ENCODE results near the gene HLA-DPB1. TPM values are rescaled to one million over a fixed set of nuclear protein-coding genes. Genes with fewer than 3 reads are reported as not detected.

The HLA-DPB1 gene
- total RNA-seq, 1 donor: 8.7 TPM

DNA sequence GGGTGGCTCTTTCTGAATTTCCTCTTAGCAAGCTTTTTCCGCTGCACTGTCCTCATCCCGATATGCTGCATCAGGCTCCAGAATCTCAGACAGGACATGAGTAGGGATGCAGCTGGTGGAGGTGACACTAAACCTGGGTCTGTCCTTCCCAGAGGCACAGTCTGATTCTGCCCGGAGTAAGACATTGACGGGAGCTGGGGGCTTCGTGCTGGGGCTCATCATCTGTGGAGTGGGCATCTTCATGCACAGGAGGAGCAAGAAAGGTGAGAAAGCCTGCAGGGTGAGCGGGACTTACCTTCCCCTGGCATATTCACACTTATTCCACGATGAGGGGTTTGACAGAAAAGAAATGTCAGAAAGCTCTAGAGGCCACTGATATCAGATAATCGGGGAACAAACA lies 9.8 kb downstream of the HLA-DPB1 start:
- Histone ChIP-seq H2AFZ (ENCODE audit: low read length) (no peak overlapping the region), H3K4me2 (ENCODE audit: insufficient read depth, low read length) (no peak overlapping the region), H3K79me2 (ENCODE audit: insufficient read depth, low read length) (no peaks in the 10 kb centered on the region), H3K27me3 (ENCODE audit: insufficient read depth, low read length) (peaks cover 8% of the 10 kb centered on the region), H3K9me3 (ENCODE audit: low read depth, low read length) (no peaks in the 10 kb centered on the region), H3K4me3 (ENCODE audit: insufficient read depth, low read length) (no peak overlapping the region), H4K20me1 (ENCODE audit: insufficient read depth, low read length) (no peaks in the 10 kb centered on the region), H3K4me1 (ENCODE audit: insufficient read depth, low read length) (no peaks in the 10 kb centered on the region), H3K27ac (ENCODE audit: low read depth, low read length) (no peak overlapping the region), H3K36me3 (ENCODE audit: insufficient read depth, low read length) (no peaks in the 10 kb centered on the region)
- TF ChIP-seq, protein P1, sequence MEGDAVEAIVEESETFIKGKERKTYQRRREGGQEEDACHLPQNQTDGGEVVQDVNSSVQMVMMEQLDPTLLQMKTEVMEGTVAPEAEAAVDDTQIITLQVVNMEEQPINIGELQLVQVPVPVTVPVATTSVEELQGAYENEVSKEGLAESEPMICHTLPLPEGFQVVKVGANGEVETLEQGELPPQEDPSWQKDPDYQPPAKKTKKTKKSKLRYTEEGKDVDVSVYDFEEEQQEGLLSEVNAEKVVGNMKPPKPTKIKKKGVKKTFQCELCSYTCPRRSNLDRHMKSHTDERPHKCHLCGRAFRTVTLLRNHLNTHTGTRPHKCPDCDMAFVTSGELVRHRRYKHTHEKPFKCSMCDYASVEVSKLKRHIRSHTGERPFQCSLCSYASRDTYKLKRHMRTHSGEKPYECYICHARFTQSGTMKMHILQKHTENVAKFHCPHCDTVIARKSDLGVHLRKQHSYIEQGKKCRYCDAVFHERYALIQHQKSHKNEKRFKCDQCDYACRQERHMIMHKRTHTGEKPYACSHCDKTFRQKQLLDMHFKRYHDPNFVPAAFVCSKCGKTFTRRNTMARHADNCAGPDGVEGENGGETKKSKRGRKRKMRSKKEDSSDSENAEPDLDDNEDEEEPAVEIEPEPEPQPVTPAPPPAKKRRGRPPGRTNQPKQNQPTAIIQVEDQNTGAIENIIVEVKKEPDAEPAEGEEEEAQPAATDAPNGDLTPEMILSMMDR (IDR thresholded peaks at IDR 0.05; ENCODE audit: extremely low read depth, low read depth, low read length): no peak
- no peak for DNase-seq (ENCODE audit: insufficient read length, low spot score, missing footprints)

DNA sequence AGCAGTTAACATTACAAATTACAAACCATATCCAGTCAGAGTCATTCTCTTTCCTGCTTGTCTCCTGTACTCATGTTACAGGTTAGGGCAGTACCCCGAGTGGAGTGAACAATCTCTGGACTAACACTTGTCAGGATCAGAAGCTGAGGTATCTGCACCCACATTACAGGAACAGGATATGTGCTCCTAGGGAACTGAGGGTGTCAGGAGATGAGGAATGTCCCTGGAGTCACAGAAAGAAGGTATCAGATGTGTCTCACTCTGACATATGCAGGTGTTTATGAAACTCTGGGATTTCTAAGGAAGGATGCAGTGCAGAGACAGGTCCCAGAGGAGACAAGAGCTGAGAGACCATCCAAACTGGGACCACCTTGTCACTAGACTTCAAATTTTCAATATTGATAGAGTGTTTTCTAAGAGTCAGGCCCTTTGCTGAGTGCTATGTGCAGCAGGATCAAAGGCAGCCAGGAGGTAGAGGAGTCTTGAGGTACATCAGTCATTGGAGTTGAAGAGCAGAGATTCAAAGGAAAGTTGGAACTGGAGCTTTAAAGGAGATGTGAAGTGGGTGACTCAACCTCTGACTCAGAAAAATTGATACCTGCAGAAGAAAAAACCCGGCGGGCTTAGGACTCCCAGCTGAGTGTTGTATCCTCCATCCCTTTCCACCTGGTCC lies 12.6 kb downstream of the HLA-DPB1 start:
- Histone ChIP-seq H2AFZ (ENCODE audit: low read length) (no peak overlapping the region), H3K79me2 (ENCODE audit: insufficient read depth, low read length) (no peaks in the 10 kb centered on the region), H3K27ac (ENCODE audit: low read depth, low read length) (no peak overlapping the region), H3K4me1 (ENCODE audit: insufficient read depth, low read length) (no peaks in the 10 kb centered on the region), H4K20me1 (ENCODE audit: insufficient read depth, low read length) (no peaks in the 10 kb centered on the region), H3K4me3 (ENCODE audit: insufficient read depth, low read length) (no peak overlapping the region), H3K36me3 (ENCODE audit: insufficient read depth, low read length) (no peaks in the 10 kb centered on the region), H3K27me3 (ENCODE audit: insufficient read depth, low read length) (peaks cover 13% of the 10 kb centered on the region), H3K9me3 (ENCODE audit: low read depth, low read length) (no peaks in the 10 kb centered on the region), H3K4me2 (ENCODE audit: insufficient read depth, low read length) (no peak overlapping the region)
- TF ChIP-seq, protein P1 (IDR thresholded peaks at IDR 0.05; ENCODE audit: extremely low read depth, low read depth, low read length): no peak
- DNase-seq (ENCODE audit: insufficient read length, low spot score, missing footprints): no peak

DNA sequence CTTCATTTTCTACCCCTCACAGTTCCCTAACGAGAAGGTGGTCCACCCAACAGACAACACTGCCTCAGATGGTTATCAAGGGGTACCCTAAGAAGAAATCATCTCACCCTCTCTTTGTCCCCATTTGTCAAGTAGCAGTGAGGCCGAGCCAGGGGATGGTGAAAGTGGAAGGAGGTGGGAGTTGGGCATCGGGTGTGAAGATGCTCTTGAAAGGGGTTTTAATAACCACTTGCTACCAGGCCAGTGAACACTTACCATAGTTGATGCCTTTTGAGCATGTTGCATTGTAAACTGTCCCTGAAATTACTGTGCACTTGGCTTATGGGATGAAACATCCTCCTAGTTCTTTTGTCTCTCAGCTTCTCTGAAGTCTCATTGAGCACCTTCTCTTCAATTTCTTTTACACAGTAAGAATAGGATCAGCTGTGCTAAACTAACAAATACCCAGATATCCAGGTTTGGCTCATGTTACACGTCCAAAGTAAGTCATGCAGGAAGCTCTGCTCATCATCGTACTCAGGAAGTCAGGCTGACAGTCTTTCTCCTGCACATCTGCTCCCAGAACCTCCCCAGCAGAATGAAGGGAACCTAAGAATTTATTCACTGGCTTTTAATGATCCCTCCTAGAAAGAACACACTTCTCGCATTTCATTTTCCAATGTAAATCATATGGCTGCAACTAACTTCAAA lies 13.3 kb downstream of the HLA-DPB1 start:
- Histone ChIP-seq H3K9me3 (ENCODE audit: low read depth, low read length) (no peaks in the 10 kb centered on the region), H3K4me1 (ENCODE audit: insufficient read depth, low read length) (no peaks in the 10 kb centered on the region), H3K79me2 (ENCODE audit: insufficient read depth, low read length) (no peaks in the 10 kb centered on the region), H4K20me1 (ENCODE audit: insufficient read depth, low read length) (no peaks in the 10 kb centered on the region), H3K27ac (ENCODE audit: low read depth, low read length) (no peak overlapping the region), H3K27me3 (ENCODE audit: insufficient read depth, low read length) (peaks cover 18% of the 10 kb centered on the region), H3K4me3 (ENCODE audit: insufficient read depth, low read length) (no peak overlapping the region), H3K4me2 (ENCODE audit: insufficient read depth, low read length) (no peak overlapping the region), H3K36me3 (ENCODE audit: insufficient read depth, low read length) (no peaks in the 10 kb centered on the region), H2AFZ (ENCODE audit: low read length) (no peak overlapping the region)
- TF ChIP-seq, protein P1 (IDR thresholded peaks at IDR 0.05; ENCODE audit: extremely low read depth, low read depth, low read length): no peak
- DNase-seq (ENCODE audit: insufficient read length, low spot score, missing footprints): no peak

DNA sequence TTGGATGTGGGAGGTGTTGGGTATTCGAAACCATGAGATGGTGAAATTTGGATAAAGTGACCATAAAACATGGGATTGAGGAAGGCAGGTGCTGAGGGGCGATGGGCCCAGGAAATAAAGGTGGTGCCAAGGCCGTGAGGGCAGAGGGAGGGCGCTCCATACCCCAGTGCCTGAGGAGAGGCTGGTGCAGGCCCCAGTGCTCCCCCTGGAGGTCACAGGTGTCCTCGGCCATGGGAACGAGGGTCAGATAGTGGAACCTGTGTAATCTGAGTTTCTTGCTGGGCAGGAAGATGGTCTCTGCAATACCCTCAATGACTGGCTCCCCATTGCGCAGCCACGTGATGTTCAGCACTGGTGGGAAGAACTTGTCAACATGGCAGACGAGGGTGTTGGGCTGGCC lies 16.2 kb downstream of the HLA-DPB1 start:
- Histone ChIP-seq H3K4me1 (ENCODE audit: insufficient read depth, low read length) (no peaks in the 10 kb centered on the region), H3K4me2 (ENCODE audit: insufficient read depth, low read length) (no peak overlapping the region), H3K79me2 (ENCODE audit: insufficient read depth, low read length) (no peaks in the 10 kb centered on the region), H2AFZ (ENCODE audit: low read length) (no peak overlapping the region), H3K4me3 (ENCODE audit: insufficient read depth, low read length) (no peak overlapping the region), H3K27me3 (ENCODE audit: insufficient read depth, low read length) (peaks cover 22% of the 10 kb centered on the region), H4K20me1 (ENCODE audit: insufficient read depth, low read length) (no peaks in the 10 kb centered on the region), H3K27ac (ENCODE audit: low read depth, low read length) (no peak overlapping the region), H3K9me3 (ENCODE audit: low read depth, low read length) (no peaks in the 10 kb centered on the region), H3K36me3 (ENCODE audit: insufficient read depth, low read length) (no peaks in the 10 kb centered on the region)
- no peak for DNase-seq (ENCODE audit: insufficient read length, low spot score, missing footprints)
- TF ChIP-seq, protein P1 (IDR thresholded peaks at IDR 0.05; ENCODE audit: extremely low read depth, low read depth, low read length): peak; percentile 48

Data from osteoblast (primary cell).